ENCODE measurements around the gene MTX1. TPM values are rescaled to one million over a fixed set of nuclear protein-coding genes. Genes with fewer than 3 reads are reported as not detected.
"Not testable (repeated sequence)": the region's sequence is repeated elsewhere in the genome, so short reads cannot be mapped to it uniquely, and the experiment has no call there.

MTX1 gene
- total and polyA plus RNA-seq, 2 of the 4 experiments (the other 2 are of a cell fraction): 67.2 to 73.7 TPM

DNA sequence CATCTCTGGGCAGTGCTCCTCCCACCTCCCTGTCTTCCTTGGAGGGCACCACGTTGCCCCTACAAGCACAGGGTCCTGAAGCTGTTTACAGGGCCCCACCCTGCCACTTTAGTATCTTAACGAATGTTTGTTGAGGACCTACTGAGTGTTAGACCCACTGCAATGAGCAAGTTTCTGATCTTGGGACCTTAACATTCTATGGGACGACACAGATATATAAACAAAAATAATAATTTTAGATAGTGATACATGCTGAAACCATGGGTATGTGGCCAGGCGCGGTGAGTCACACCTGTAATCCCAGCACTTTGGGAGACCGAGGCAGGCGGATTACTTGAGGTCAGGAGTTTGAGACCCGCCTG, 36.6 kb downstream of the MTX1 start (continued):
- TF ChIP-seq ELK1 (IDR thresholded peaks at IDR 0.05; ENCODE audit: borderline replicate concordance, low read depth, low read length): no peak
- TF ChIP-seq RFX5 (IDR thresholded peaks at IDR 0.05; ENCODE audit: low read depth, low read length): no peak
- no peak for TF ChIP-seq MAZ (IDR thresholded peaks at IDR 0.05; ENCODE audit: borderline replicate concordance, low read depth, low read length)
- TF ChIP-seq POLR2A (IDR thresholded peaks at IDR 0.05; ENCODE audit: low read depth, low read length): no peak
- TF ChIP-seq MAFK (IDR thresholded peaks at IDR 0.05; ENCODE audit: low read depth, low read length): no peak

DNA sequence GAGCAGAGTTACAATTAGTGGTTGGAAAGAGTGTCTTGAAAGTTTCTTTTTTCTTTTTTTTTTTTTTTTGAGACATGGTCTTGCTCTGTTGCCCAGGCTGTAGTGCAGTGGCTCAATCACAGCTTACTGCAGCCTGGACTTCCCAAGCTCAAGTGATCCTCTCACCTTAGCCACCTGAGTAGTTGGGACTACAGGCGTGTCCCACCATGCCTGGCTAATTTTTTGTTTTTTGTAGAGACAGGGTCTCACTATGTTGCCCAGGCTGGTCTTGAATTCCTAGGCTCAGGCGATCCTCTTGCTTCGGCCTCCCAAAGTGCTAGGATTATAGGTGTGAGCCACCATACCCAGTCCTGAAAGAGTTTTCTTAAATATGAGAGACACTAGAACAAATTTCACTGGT, 38.3 kb downstream of the MTX1 start:
- H2BK15ac ChIP-seq (ENCODE audit: low read depth, low read length); CTCF ChIA-PET; H2AFZ ChIP-seq (replicated peaks; ENCODE audit: low read length, poor library complexity); H3K56ac ChIP-seq (ENCODE audit: extremely low read depth, insufficient read depth, low read length); H3K4me3 ChIP-seq (ENCODE audit: insufficient read depth, low read depth, low read length); H4K5ac ChIP-seq (ENCODE audit: low read depth, low read length); H2BK20ac ChIP-seq (ENCODE audit: low read depth, low read length); dilution Hi-C loops (cut with HindIII; ENCODE audit: low sequenced_read_pairs, unreplicated experiment); H4K8ac ChIP-seq (ENCODE audit: low read depth in 2 of 2, low read length in 2 of 2); ATAC-seq (ENCODE audit: low read depth); BruUV-seq (replicated peaks); H3K23ac ChIP-seq (ENCODE audit: low read depth, low read length); in situ Hi-C loops (cut with MboI; ENCODE audit: low sequenced_read_pairs); H3K4ac ChIP-seq (ENCODE audit: low read depth, low read length); H3K18ac ChIP-seq (ENCODE audit: low read depth, low read length); H3K27me3 ChIP-seq (ENCODE audit: control insufficient read depth, insufficient read depth, low read length); H2BK5ac ChIP-seq (ENCODE audit: low read depth, low read length, poor library complexity, severe bottlenecking); intact Hi-C loops (cut with micrococcal nuclease); H3K27ac ChIP-seq (ENCODE audit: insufficient read depth, low read length); DNase-seq; H2AK5ac ChIP-seq (ENCODE audit: low read depth, low read length); H3K4me2 ChIP-seq (ENCODE audit: low read depth, low read length); H3K9me1 ChIP-seq (ENCODE audit: insufficient read depth, low read length); H4K20me1 ChIP-seq (ENCODE audit: insufficient read depth, low read length); H3K9me3 ChIP-seq (ENCODE audit: control insufficient read depth, insufficient read depth, low read length); H3K4me1 ChIP-seq (ENCODE audit: control insufficient read depth, insufficient read depth, low read length); H2BK120ac ChIP-seq (ENCODE audit: low read depth, low read length); H3K9ac ChIP-seq (ENCODE audit: low read depth, low read length); H4K91ac ChIP-seq (ENCODE audit: insufficient read depth, low read depth, low read length); H3K14ac ChIP-seq (replicated peaks; ENCODE audit: low read depth, low read length); H2AK9ac ChIP-seq (replicated peaks; ENCODE audit: low read depth, low read length, poor library complexity): not testable (repeated sequence)
- H3K36me3 ChIP-seq (ENCODE audit: control insufficient read depth, insufficient read depth, low read length): peaks cover 16% of the 10 kb centered on the region
- no CpG with 5 or more reads among the region's 3 CpGs for WGBS, 2 experiments (ENCODE audit: extremely low coverage in 2 of 2, insufficient read length in 1 of 2)
- peaks cover 4 to 25% of the 10 kb centered on the region in 2 experiments; a peak in 3 of 4 replicates for H3K79me1 ChIP-seq (ENCODE audit: low read depth in 1 of 2, low read length in 2 of 2)
- POLR2A ChIA-PET (ENCODE audit: unreplicated experiment): interaction anchor here (0.6 kb wide), 1 partner anchor 462 kb away, joined by 4 read pairs; no protein-coding TSS in a partner anchor
